ENCODE data around the gene ANAPC13.

ANAPC13 gene, protein sequence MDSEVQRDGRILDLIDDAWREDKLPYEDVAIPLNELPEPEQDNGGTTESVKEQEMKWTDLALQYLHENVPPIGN

DNA sequence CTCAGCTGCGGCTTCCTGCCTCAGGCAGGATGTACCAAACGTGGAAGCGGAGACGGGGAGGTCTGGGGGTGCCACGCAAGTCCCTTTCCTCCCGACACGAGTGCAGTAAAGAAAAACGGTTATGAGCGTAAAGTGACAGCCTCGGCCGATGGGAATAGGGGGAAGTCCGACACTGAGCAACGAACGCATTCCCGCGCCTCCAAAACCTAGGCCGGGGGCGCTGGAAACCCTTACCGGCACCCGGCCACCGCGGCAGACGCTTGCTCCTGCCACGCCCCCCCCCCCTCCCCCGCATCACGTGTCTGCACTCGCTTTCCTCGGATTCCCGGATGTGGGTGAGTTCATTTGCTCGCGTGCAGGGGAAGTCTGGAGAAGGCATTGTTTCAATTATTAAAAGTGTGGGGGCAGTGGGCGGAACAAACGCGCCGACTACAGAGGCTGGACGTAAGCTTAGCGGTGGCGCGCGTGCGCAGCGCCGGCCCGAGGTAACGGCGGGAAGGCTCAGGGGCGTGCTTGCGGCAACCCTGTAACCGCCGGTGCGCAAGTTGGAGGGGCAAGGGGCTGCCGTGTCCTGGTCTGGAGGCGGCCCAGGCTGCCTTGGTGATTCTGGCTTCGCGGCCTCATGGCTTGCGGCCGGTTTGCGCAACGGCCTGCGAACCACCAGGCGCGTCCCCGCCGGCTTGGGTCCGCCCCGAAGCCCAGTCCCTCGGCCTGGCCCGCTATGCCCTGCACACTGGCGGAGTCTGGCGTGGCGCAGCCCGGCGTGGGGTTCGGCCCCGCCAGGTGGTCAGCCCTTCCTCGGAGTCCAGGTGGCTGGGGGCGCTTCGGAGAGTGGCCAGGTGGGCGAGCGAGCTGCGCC, at the start of gene ANAPC13, which contains the start of gene CEP63:
Gene ANAPC13, minus strand, starts transcription at position 268 of the 859 bp plus-strand sequence. CDS start 3,081 bp downstream, outside the sequence.
Gene CEP63, plus strand, starts transcription at position 340 of the 859 bp plus-strand sequence. CDS start 9,264 bp downstream, outside the sequence.
- DNase-seq, result peak; percentile 98

DNA sequence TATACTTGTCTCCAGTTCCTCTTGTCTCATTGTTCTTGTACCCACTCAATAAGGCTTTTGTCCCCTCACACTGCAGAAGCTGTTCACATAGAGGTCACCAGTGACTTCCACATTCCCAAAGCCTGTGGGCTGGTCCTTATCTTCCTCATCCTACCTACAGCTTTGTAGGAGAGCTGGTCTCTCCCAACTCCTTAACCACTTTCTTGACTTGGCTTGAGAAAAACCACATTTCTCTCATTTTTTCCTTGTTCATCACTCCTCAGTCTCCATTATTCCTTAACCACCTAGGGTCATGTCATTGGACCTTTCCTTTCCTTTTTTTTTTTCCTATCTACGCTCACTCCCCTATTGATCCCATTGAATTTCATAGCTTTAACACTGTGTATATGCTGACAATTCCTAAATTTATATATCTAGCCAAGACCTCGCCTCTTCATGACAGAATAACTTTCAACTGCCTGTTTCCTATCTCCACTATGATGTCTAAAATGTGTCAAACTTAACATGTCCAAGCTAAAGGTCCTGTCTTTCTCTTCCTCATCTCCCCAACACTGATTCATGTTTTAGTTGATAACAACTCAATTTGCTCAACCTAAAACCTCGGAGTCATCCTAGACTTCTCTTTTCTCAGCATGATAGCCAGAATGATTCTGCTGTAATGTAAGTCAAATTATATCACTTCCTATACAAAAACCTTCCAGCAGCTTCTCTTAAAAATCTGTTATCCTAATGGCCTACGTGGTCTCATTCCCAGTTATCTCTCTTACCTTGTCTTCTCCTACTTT, 49.6 kb upstream of the ANAPC13 start:
- DNase-seq, result no peak

DNA sequence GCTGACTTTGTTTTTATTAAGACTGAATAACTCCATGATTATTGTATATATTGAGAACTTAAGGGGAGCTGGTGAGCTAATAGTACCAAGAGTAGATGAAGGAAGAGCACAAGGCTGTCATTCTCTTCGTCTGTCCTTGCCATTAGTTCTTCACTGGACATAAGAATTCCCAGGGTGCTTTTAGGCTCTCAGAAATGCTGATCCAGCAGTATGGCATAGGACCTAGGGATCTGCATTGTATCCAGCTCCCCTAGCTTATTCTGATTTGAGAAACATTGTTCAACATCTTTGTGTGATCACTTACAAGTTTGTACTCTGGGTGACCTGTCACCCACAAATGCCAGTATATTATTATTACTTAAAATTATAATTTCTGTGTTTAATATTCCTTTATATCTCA, 47.7 kb upstream of the ANAPC13 start:
- no peak for DNase-seq

DNA sequence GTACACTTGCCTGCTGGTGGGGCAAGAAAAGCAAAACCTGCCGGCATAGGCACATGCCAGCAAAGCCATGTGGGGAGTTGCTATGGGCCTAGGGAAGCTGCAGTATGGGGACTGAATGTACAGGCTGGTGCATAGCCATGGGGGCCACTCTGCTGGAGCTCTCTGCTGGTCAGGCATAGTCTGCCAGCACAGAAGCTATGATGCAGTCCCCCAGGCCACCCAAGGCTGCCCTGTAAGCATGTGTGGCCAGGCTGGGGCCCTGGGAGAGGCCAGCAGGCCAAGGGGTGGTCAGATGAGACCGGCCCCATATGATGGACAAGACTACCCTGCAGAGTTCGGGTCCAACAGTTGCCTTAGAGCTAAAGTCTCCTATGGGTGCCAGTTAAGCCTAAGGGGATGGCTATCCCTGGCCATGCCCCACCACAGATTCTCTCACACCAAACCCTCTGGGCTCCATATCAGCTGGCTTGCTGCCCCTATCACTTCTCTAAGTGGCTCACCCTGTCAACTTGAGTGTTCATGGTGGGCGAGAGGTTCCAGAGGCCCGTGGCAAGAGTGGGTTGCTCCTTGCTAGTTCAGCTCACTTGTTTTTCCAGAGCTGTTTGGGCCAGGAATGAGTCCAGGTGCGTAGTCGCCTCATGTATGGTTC, 41.9 kb upstream of the ANAPC13 start:
- DNase-seq, result no peak

DNA sequence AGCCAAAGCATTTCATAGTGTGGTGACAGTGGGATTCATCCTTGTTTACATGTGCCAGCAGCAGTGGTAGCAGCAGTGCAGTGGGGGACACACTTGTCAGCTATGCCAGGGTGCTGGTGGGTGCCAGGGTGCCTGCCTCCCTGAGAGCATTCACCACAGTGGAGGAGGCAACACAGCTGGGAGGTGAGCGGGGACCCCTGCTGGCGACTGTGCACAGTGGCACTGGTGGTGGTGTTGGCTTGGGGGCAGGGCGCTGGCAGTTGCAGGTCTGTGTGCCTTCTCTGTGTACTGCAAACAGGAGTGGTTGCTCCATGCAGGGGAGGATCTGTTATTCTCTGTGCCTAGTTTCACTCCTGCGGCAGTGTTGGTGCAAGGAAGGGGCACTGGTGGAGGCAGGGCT, 41.3 kb upstream of the ANAPC13 start:
- peak; percentile 2 for DNase-seq

DNA sequence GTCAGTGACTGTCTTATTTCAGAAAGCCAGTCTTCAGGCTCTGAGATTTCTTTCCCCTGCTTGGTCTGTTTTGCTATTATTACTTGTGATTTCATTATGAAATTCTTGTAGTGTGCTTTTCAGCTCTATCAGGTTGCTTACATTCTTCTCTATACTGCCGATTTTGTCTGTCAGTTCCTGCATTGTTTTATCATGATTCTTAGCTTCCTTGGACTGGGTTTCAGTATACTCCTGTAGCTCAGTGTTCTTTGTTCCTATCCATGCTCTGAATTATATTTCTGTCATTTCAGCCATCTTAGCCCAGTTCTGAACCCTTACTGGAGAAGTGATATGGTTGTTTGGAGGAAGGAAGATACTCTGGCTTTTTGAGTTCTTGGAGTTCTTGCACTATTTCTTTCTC, 40.5 kb upstream of the ANAPC13 start:
- no peak for DNase-seq

DNA sequence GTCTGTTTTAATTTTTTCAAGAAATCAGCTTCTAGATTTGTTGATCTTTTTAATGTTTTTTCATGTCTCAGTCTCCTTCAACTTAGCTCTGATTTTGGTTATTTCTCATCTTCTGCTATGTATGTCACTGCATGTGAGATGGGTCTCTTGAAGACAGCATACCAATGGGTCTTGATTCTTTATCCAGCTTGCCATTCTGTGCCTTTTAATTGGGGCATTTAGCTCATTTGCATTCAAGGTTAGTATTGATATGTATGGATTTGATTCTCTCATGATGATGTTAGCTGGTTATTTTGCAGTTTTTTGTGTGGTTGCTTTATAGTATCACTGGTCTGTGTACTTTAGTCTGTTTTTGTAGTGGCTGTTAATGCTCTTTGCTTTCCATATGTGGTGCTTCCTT, 39.5 kb upstream of the ANAPC13 start:
- DNase-seq, result no peak

DNA sequence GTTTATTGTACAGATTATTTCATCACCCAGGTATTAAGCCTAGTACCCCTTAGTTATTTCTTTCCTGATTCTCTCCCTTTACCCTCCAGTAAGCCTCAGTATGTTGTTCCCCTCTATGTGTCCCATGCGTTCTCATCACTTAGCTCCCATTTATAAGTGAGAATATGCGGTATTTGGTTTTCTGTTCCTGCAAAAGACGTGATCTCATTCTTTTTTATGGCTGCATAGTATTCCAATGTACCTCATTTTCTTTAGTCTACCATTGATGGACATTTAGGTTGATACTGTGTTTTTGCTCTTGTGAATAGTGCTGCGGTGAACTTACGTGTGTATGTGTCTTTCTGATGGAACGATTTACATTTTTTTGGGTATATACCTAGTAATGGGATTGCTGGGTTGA, 36.8 kb upstream of the ANAPC13 start:
- DNase-seq, result no peak

DNA sequence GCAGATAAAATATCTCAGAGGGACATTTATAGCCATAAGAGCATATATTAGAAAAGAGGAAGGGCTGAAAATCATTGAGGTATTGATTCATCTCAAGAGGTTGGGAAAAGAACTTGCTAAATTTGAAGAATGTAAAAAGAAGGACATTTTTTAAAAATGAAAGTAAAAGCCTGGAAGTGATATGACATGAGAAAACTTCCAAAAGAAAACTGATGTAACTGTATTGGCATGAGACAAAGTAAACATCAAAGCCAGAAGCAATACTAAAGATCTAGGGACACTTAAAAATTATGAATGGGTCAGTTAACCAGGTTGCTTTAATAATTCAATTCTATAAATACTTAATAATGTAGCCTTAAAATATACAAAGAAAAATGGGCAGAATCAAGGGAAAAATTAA, 32.0 kb upstream of the ANAPC13 start:
- peak; percentile 62 for DNase-seq

DNA sequence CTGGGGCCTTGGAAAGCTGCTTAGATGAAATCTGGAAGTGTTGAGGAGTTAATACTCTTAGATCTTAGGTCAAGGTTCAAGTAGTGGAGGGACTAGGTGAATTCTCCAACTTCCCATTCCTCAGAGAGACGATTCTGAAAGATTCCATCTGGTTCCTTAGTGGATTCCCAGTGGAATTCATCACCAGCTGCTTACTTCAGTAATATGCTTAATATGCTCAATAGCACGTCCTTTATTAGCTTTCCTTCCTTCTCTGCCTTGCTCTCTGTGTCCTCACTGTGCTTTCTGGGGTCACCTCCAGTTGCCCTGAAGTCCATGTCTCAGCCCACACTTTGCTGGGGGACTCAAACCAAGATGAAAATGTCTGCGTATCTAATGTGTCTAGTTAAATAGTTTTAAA, 31.1 kb upstream of the ANAPC13 start:
- peak; percentile 22 for DNase-seq

DNA sequence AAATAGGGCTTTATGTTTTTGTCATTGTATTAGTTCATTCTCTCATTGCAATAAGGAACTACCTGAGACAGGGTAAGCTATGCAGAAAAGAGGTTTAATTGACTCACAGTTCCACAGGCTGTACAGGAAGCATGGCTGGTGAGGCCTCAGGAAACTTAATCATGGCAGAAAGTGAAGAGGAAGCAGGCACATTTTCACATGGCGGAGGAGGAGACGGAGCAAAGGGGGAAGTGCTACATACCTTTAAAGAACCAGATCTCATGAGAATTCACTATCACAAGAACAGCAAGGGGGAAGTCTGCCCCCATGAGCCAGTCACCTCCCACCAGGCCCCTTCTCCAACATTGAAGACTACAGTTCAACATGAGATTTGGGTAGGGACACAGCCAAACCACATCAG, 25.7 kb upstream of the ANAPC13 start:
- no peak for DNase-seq

DNA sequence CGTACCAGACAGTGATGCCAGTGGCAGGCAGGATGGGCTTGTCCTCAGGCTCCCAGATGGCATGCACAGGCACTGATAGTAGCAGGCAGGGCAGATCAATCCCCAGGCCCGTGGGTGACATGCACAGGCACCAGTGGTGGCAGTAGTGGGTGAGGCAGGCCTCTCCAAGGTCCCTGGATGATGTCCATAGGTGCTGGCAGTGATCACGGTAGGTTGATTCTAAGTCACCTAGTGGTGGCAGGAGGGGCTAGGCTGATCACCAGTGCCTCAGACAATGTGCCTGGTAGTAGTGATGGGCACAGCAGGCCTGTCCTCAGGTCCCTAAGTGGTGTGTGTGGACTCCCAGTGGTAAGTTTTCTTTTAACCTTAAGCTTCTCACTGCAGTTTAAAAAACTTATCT, 19.7 kb upstream of the ANAPC13 start:
- no peak for DNase-seq

DNA sequence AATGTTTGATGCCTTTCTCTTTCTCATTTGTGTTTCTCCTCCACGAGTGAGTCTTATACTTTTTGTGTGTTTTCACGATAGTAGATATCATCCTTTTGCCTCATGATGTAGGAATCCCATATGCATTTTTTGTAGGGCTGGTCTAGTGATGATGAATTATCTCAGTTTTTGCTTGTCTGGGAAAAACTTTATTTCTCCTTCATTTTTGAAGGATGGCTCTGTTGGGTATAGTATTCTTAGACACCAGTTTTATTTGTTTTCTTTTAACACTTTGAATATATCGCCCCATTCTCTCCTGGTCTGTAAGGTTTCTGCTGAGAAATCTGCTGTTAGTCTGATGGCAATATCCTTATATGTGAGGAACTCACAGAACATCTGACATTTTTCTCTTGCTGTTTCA, 18.3 kb upstream of the ANAPC13 start:
- no peak for DNase-seq

DNA sequence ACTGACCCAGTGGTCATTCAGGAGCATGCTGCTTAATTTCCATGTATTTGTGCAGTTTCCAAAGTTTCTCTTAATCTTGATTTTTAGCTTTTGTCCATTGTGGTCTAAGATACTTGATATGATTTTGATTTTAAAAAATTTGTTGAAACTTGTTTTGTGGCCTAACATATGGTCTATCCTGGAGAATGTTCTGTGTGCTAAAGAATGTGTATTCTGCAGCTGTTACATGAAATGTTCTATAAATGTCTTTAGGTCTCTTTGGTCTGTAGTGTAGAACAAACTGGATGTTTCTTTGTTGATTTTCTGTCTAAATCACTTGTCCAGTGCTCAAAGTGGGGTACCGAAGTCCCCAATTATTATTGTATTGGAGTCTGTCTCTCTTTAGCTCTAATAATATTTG, 17.5 kb upstream of the ANAPC13 start:
- DNase-seq, result no peak

DNA sequence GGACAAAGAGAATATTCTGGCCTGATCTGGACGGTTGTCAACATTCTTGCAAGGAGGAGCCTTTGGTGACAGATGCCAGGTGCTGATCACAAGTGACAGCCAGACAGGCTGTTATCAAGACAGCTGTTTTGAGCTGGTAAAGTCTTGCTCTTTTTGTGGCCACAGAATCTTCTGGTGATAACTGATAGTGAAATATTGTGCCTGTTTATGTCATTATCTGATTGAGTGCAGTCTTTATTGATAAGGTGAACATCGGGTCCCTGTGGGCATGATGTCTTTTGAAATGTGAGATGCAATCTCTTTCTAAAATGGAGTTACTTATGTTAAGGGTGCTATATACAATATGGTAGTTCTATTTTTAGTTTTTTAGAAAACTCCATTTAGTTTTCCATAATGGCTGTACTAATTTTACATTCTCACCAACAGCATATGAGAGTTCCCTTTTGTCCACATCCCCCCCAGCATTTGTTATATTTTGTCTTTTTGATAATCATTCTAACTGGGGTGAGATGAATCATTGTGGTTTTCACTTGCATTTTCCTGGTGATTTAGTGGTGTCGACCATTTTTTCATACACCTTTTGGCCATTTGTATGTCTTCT, 10.8 kb upstream of the ANAPC13 start:
- no peak for DNase-seq

DNA sequence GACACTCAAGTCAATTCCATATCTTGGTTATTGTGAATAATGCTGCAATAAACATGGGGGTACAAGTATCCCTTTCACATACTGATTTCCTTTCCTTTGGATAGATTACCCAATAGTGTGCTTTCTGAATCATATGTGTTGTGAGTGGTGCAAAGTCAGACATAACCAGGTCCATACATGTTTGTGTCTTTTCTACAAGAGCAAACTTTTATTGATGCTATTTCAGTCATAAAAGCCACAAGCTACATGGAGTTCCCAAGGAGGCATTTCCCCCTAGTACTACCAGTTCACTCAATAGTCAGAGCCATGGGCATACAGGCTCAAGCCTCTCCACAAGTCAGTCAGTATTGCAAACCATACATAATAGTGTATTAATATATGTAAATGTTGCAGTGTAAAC, 10.2 kb upstream of the ANAPC13 start:
- DNase-seq, result no peak

DNA sequence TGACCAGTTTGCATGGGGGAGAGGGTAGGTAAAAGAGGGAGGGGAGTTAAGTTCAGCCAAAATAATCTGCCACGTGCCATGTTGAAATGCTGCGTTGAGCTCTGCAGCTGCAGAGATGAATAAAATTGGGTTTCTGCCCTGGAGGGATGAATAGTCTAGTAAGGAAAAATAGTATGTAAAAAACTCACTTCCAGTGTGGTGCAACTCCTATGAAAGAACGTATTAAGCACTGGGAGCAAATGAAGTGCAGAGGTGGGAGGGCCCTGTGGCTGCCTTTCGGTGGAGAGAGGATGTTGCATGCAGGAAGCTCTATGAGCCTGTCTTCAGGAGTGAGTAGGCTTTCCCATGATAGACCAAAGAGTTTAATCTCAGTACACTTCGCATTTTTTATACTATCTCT, 8.7 kb upstream of the ANAPC13 start:
- no peak for DNase-seq

DNA sequence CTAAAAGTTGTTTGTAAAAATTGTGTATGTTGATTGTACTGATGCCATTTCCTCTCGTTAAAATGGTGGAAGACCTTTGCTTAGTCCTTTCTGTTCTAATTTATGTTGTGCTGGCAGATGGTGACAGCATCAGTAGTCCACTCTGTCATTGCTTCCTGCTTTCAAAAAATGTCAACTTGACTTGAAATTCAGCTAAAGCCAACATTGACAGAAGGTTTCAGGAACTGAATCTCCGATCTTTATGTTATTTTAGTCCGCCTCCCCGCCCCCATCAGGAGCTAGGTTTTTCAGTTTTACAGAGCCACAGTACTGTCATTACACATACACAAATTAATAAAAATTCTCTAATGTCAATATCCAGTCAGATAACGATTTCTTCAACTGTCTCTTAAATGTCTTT, 1.6 kb upstream of the ANAPC13 start:
- no peak for DNase-seq

DNA sequence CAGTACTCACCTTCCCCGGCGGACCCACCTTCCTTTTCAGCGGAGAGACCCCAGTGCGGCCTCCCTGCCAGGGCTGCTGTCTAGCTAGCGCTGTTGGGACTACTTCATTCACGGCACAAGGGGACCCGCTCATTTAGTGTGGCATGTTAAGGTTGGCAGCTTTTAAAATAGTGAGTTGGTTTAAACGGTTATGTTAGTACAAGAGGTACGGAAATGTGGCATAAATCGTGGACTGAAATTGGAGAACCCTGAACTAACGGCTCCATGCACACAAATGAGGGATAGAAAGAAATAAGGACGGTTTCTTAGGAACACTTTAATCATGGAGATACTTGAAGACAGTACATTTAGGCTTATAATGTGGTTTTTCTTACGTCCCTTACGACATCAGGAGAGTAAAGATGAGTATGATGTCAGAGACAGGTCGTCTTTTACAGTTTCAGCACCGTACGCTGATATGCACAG, 824 bp upstream of the ANAPC13 start:
- DNase-seq, result peak; percentile 25

DNA sequence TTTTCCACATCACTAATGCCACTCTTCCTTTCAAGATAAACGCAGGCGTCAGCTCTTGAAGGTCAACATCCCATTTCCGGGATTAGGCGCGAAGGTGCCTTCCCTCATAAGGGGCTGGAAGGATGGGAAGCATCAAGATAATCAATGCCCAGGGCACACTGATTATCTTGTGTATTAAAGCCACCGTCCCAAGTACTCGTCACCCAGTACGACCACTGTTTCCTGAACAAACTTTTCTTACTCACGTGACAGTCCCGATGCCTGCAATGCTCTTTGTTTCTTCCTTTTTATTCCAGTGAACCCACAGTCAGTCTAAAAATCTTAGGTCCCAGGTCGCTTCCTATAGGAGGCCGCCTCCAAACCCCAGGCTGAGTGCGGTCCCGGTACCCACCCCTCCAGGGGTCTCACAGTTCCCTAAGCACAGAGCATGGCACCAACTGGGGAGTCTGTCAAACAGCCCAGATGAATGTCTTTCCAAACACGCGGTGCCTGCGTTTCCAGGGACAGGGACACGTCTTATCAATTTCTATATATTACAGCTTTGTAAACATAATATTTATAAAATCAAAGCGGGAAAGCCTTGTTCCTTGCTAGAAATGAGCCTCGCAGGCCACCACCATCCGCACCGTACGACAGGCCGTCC, 589 bp downstream of the ANAPC13 start:
- peak; percentile 27 for DNase-seq

DNA sequence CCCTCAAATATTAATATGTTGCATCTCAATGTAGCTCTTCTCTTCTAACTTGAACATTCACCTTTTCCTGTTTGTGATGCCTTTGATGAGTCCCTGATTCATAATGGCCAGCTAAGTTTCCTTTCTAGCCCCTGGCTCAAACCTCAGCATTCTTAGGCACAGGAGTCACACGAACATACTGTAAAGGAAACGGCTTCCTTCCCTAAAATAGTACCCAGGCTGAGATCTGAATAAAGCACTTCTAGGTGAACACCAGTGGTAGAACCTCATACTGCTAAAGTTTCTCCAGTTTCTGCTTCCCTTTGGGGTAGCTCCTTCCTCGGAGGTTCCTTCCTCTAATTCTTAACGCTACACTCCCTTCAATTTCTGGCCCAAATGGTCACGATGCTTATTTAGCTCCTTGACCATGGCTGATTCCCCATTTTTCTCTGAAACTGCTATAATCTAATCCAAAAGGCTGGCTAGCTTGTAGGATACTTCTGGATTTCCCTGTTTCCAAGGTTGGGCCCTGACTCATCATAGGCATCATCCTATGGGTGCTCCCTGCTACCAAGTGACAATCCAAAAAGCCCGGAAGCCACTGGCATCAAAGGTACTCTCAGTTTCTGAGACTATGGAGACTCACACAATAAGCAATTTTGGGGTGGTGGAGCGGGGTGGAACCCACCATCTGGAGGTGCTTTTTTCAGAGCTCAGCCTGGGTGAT, 2.4 kb downstream of the ANAPC13 start:
- peak; percentile 91 for DNase-seq

DNA sequence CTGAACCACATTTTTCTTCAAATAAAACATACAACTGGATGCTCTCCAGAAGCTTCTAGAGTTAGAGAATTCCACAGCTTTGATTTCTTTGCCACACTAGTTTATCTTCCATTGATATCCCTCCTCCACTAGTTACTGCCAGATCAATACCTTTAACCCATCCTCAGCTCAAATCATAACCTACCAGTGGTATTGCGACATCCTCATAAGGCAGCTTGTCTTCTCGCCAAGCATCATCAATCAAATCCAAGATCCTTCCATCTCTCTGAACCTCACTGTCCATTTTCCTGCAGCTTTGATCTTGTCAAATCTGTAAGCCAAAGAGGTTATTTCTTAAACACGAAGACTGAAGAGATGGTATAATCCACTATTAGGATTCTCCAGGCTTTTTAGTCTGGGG, 3.2 kb downstream of the ANAPC13 start:
- DNase-seq, result no peak
